Measurements from ENCODE around the gene SCGN.

Gene SCGN

DNA sequence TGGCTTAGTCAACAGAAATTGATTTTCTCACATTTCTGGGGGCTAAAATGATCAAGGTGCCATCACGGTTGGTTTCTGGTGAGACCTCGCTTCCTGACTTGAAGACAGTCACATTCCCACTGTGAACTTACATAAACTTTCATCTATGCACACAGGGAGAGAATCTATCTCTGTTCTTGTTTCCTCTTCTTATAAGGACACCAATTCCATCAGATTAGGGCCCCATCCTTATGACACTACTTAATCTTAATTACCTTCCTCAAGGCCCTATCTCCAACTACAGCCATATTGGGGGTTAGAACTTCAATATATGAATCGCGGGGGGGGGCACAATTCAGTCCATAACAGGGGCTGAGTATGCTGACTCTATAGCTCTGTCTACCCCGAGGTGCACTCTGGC lies 10.6 kb upstream of the SCGN start:
- no peak for DNase-seq

DNA sequence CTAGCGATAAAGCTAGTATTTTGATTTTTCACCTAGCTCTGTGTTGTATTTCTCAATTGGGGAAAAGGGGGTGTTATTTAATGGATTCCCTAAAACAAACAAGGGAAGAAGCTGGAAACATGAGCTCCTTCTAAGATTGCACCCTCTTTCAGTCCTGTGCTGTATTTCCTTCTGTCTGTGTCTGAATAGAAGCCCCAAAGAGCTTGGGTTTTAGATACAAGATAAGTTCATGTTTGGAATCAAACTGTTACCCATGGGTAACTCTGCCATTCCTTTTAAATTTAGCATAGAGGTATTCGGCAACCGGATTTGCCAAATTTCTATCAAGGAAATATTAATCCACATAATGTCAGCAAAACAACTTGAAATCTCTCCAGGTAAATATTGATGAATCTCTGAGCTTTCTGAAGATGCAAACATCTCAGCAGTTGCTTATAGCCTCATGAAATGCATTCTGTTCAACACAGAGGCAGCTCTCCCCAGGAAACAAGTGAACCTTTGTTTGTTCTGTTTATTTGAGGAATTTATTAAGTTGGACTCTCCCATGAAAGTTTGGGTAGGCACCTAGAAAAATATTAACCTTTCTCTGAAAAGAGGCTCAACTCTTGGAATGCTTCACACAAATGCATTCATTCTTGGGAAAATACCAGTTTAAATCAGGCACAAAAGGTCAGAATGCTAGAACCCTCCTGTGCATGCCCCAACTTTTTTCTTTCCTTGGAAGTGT lies 9.9 kb upstream of the SCGN start:
- no peak for DNase-seq

DNA sequence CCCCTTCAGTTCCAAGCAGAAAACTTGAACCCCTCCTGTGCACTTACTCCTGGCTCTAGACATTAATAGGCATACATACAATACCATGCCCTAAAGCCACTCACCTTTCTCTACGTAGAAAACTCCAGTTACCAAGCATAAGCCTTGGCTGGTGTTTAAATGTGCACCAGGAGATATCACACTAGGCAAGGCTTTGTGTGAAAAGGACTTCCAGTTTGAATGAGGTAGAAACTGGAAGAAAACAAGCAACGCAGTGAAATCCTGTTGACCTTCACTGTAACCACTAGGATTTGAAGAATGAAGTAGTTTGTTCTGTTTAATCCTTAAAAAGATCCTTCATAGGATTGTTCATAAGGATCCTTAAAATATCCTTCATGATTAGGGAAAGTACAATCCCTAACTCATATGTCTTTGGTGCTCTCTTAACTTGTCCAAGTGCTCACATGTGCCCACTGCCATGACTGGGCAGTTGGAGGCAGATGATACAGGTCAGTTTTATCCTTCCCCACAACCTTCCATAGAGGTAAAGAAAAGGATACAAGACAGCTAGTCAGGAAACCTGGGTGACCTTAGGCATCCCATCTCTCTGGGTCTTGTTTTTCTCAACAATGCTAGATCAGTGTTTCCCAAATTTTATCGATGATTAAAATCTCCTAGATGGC lies 9.2 kb upstream of the SCGN start:
- DNase-seq: no peak

DNA sequence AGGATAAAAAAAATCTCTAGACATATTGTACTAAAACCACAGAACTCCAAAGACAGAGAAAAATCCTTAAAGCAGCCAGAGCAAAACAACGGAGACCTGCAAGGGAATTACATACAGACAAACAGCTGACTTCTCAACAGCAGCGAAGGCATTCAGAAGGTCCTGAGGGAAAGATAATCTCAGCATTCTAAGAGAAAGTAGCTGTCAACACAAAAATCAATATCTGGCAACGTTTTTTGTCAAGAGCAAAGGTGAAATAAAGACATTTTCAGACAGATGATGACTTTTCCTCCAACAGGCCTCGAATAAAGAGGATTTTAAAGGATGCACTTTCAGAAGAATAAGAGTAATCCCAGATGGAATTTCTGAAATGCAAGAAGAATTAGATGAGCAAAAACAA lies 6.1 kb upstream of the SCGN start:
- DNase-seq: no peak

DNA sequence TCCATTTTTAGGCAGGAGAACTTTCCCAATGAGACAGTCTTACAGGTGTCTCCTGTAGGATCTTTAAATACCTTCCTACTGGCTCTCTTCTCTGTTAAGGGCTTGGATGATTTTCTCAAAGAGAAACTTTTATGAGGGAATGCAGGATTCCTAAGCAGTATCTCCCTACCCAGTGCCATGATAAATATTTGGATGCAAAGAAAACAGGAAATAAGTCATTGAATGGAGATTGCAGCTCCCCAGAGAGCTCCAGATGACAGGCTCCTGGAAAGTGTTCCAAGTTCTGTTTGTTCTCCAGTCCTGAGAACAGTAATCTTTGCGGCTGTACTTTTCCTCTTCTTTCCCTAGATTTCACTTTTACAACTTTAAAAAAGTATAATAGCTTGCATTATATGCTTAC lies 2.4 kb upstream of the SCGN start:
- DNase-seq: no peak

DNA sequence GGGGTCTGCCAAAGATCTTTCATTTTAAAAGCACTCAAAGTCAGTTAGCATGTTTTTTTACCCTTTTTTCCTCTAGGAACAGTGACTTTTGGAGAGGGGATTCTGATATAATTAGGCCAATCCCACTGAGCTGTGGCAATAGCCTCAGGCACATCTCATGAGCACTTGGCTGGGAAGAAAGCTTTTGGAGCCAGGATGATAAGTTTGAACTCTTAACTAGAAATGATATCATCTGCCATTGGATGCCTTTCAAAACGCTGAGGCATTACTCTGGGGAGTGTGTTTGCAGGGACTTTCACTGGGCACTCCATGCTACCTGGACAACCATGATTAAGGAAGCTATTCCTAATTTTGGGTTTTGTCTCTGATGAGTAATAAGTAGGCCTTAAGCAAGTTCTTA lies 3.7 kb downstream of the SCGN start:
- DNase-seq: no peak

DNA sequence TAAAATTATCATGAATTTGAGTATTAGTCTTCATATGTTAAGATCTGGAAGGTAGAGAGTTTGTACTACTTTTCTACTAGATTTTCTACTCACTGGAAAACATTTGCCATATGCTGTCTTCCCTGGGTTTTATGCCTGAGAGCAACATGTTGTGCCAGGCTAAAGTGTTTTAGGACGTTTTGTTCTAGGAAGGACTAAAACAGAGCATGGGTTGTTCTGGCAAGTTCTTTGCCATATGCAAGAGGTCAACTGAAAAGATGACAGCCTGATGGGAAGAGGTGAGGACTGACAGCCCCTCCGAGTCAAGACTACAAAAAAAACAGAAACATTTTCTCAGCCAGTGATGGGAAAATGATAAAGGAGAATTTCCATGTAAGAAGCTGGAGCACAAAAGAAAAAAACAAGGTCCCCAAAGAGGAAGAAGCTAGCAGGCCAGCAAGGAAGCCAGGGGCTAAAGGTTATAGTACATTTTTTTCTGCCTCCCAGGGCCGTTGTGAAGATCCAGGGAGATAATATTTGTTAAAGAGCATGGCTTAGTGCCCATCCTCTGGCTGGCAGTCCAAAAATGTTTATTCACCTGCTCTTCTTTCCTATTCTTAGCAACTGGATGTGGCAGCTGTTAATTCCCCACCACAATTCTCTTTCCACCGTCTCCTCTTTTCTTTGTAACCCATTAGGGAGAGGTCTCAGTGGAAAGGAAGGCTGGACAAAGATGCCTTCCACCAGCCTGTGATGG lies 7.8 kb downstream of the SCGN start:
- DNase-seq: no peak

DNA sequence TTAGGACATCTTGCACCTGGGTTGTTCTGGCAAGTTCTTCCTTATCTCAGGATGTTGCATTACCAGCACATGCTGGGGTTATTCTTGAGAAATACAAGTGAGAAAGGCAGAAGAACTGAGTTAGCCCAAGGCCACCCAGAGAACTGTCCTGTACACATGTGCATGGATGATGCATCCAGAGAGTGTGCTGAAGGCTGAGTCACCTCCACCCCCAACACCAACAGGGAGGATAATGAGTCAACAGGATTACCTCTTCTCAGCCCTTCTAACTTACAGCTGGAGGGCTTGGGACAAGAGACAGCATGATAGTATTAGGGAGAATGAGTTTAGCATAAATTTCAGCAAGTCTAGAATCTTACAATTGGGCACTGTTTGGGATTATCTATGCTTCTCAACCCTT lies 8.5 kb downstream of the SCGN start:
- no peak for DNase-seq

DNA sequence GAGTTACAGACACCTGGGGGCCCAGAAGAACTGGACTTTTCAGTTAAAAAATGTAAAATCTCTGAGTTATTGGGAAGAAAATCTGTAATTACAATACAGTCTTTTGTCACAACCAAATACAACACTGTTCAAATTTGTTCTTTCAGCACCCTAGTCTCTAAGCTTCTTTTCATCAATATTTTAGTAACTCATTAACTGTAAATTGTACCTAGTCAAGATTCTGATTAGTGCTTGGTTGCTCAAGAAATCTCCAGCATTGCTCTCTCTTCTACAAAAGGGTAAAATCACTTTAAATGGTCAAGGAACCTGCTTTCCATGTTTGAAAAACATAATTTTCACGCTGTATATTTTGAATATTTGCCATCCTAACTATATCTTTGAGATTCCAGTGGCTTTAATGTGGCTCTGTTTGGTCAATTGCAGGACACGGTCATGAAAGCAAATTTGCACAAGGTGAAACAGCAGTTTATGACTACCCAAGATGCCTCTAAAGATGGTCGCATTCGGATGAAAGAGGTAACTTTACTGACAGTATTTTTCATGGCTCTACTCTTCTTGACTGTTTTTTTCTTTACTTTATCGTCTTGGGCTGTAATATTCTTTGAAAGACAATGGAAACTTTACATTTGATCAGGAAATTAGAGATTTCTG lies 9.2 kb downstream of the SCGN start:
- DNase-seq: no peak

DNA sequence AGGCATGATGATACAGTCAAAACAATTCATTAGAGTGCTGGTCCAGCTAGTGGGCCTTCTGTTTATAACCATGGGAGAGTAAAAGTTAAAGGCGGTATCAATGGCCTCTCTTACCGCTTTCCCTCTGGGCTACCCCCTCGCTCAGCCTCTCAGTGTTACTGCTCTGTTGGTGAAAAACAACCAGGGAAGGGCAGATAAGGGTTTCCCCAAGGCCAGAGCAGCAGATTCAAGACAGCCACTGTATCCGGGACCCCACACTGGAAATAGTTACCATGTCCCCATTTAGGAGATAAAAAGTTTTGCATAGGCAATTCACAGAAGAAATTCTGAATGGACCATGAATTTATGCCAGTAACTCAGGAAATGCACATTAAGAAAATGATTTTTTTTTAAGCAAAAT lies 13.4 kb downstream of the SCGN start:
- no peak for DNase-seq

DNA sequence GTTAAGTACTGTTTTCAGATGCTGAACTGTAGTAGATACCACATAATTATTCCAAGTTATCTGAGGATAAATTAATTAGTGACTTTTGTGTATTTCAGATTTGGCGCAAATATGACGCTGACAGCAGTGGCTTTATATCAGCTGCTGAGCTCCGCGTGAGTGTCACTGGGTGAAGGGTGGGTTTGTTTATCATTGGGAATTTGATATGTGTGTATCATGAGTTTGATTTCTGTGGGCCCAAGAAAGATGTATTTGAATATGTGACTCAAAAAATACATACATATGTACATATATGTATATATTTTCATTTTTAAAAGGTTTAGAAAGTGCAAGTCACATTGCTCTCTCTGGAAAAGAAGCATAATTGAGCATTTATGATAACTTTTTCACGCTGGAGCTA lies 17.4 kb downstream of the SCGN start:
- no peak for DNase-seq

DNA sequence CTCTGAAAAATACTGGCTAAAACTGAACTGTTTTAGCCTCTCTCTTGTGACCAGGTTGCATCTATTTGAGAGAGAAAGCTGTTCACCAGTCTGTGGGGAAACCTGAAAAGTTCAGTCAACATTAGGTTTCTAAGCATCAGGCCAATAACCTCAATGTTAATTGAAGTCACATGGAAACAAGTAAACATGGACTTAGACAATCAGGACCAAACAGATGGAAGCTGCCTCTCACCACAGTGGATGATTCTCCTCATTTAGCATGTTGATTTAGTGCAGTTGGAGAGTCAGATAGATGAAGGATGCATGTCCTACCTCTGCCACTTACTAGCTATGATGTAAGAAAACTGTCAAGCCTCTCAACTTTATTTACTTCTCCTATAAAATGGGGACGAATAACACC lies 18.2 kb downstream of the SCGN start:
- DNase-seq: no peak

DNA sequence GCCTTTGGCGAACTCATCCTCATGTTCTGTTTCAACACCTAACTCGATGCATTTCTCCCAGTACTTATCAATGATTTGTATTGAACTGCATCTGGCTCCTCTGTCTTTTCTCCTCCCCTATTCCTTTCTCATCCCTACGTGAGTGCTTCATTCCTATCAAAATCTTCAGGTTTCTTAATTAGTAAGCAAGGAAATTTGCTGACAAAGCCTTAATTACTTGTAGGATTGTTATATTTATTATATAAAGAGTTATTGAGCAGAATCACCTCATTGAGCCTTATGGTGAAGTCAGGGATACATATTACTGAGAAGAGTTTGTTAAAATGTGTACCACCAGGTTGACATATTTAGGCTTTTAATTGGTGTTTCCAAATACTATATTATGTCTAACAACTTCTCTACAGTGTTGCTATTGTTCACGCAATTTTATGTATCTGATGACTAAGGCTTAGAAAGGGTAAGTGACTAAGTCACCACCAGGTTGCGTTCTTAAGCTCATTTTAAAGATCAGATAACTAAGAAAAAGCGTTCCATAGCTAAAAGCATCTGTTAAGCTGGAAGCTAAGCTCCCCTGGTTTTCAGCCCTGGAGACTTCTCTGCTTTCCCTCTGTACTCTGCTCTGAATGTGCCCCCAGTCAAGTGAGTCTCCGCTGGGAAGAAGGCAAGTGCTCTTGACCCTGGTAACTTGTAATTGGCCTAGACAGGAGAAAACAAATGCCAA lies 18.9 kb downstream of the SCGN start:
- no peak for DNase-seq

DNA sequence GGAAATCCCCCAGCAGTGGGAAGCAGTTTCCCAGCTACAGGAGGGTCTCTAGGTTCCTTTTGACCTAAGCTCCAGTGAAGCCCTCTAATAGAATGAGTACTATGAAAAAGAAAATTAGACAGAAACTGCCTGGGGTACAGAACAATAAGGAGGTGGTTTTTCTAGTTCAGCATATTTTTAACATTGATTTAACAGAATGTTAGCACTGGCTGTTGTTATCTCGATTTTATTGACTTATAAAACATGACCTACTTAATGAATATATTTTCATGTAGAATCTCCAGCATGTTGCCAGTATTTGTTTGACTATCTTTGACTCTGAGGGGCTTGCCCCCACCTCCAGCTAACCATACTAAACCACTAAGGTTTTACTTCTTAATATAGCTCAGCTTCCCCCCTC lies 19.6 kb downstream of the SCGN start:
- DNase-seq: no peak

DNA sequence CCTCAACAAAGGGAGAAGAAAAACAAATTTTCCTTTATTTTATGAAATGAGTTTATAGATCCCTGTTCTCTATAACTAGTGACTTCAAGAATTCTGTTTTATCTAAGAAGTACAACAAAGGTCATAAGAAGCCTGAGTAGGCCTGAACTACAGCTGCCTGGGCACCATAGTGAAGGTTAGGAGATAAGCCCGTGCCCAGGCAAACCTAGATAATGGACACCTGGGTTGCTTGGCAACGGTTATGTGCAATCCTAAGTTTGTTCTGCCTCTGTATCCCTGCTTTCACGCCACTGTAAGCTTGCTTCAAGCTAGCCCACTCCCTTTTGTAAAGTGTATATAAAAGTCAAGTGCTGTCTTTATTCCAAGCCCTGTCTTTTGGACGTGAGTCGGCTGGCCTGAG lies 23.2 kb downstream of the SCGN start:
- no peak for DNase-seq

DNA sequence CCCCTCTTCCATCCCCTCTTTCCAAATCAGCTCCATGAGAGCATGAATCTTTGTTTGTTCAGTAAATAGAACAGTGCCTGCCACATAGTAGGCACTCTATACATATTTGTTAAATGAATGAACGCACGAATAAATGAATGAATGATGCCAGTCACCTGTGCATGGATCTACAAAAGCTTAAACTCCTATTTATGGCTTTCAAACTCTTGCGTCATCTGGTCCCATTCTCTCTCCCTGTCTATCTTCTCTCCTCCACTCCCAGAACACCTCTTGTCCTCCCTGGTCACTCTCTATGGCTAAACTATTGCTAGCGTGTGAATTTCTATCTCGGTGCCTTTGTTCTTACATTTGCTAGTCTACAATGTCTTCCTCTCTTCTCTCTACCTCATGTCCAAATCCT lies 24.8 kb downstream of the SCGN start:
- no peak for DNase-seq

DNA sequence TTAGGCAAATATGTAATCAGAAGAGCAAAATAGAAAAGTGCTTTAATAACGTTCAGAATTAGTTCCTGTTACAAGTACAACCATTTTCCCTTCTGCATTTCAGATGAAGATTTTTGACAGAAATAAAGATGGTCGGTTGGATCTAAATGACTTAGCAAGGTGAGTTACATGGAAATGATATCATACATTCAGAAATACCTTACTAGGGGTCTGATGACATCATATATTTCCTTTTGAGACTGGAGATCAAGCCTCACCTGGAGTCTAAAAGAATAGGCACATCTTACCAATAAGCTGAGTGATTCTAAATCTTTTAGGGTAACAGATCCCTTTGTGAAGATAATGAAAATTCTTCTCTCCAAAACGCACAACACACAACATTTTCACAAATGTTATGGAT lies 29.8 kb downstream of the SCGN start:
- no peak for DNase-seq

DNA sequence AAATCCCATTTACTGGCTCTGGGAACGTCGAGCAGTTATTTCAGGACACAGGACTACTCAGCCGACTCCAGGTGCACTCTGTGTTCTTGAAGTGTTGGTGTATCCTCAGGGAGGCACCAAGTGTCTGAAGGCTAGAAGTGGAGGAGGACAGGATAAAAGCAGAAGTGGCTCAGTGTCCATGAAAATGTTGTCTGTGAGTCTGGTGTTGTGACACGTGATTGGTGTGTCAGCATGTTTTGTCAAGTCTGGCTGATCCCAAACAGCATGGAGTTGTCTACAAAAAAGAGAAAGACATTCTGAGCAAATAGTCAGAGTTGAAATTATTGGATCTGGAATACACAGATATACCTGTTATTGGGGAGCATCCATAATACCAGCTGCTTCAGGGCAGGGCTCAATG lies 30.3 kb downstream of the SCGN start:
- no peak for DNase-seq

DNA sequence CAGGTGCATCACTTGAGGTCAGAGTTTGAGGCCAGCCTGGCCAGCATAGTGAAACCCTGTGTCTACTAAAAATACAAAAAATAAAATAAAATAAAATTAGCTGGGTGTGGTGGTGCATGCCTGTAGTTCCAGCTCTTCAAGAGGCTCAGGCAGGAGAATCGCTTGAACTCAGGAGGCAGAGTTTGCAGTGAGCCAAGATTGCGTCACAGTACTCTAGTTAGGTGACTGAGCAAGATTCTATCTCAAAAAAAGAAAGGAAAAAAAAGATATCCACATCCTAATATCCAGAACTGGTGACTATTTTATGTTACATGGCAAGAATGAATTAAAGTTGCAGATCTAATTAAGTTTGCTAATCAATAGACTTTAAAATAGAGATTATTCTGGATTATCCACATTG lies 32.5 kb downstream of the SCGN start:
- DNase-seq: no peak

DNA sequence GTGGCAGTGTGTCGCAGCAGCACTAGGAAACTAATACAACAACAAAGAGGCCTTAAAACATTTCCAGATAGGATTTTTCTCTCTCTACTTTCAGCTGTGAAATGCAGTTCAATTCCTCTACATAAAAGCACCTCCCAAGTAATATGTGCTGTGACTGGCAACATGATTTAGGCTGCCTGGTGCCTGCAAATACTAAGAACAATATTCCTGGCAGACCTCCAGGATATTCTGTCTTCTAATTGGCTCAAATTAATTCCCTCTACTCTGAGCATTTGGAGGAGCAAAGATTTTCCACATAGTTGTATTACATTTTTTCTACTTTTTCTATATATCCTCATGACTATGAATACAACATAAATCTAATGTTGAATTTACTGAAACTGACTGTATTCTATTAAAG lies 33.2 kb downstream of the SCGN start:
- DNase-seq: no peak

DNA sequence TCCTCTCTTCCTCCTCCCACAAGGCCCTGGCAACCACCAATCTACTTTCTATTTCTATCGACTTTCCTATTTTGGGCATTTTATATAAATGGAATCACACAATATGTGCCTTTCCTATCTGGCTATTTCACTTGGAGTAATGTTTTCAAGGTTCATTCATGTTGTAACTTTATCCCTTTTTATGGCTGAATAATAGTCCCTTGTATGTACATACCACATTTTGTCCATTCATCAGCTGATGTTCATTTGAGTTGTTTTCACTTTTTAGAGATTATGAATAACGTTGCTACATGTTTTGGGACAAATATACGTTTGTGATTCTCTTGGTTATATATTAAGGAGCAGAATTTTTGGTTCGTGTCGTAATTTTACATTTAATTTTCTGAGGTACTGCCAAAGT lies 33.9 kb downstream of the SCGN start:
- no peak for DNase-seq

DNA sequence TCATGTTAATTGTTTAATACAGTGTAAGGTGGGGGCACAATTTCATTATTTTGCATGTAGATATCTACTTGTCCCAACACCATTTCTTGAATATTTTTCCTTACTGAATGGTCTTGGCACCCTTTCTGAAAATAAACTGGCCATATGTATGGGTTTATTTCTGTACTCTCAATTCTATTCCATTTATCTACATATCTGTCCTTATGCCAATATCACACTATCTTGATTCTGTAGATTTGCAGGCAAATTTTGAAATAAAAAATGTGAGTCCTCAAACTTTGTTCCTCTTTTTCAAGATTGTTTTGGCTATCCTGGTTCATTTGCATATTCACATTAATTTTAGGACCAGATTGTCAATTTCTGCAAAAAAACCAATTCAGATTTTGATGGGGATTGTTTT lies 34.8 kb downstream of the SCGN start:
- no peak for DNase-seq

DNA sequence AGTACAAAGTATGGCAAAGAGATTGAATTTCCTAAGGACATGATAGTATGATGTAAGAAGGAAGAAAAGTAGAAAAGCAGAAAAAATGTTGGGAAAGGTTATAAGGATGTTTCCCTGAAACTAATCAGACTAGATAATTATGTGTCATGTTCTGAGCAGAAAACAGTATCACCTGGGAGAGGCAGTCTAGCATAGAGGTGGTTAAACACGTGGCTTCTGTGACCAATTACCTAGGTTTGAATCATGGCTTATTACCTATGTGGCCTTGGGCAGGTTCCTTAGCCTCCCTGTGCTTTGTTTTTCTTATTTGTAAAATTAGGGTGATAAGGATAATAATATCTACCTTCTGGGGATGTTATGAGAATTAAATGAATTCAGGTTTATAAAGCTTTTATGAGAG lies 38.0 kb downstream of the SCGN start:
- no peak for DNase-seq

Data from activated CD4-positive, CD25-positive, alpha-beta regulatory T cell (primary cell).